OCI-LY7 (cell line): ENCODE data around the gene PRKACG. TPM values are rescaled to one million over a fixed set of nuclear protein-coding genes. Genes with fewer than 3 reads are reported as not detected.
"Not testable (repeated sequence)": the region's sequence is repeated elsewhere in the genome, so short reads cannot be mapped to it uniquely, and the experiment has no call there.

ENCODE experiments used
- BruUV-seq: library from RNA; stranded (reverse); fragments of 400-500 nt; replicated peaks from 2 replicates; lab custom pipeline; 2021; lab: Mats Ljungman, UMichigan
- CTCF ChIA-PET: fragments of 300-600 bp; sonication (Branson Sonifier 250); formaldehyde crosslinking; loops from one replicate; lab custom pipeline; 2022; ENCODE audit warnings: antibody characterized with exemption; ENCODE audit not compliant: unreplicated experiment; lab: Charles Lee
- POLR2A ChIA-PET: fragments of 300-600 bp; sonication (Branson Sonifier 250); formaldehyde crosslinking; loops from one replicate; lab custom pipeline; 2022; ENCODE audit warnings: antibody characterized with exemption; lab: Charles Lee
- DNase-seq: peaks from one replicate; pipeline ENCODE4 v3.0.0-alpha.2; 2015; ENCODE audit warnings: low spot score
- H2AFZ ChIP-seq: fragments of 200-600 bp; sonication (generic), shearing (Covaris generic); 2 replicates; pipeline ENCODE4 v1.6.1; 2014; ENCODE audit warnings: mild to moderate bottlenecking, antibody characterized with exemption, low read length, moderate library complexity
- H3K27ac ChIP-seq: fragments of 200-600 bp; sonication (generic); 2 replicates; pipeline ENCODE4 v1.5.1; 2014; ENCODE audit warnings: mixed run types, low read depth, mild to moderate bottlenecking, moderate library complexity, low read length, inconsistent platforms; ENCODE audit not compliant: poor library complexity, severe bottlenecking
- H3K36me3 ChIP-seq: fragments of 200-600 bp; sonication (generic); 2 replicates; pipeline ENCODE4 v1.6.1; 2014; ENCODE audit warnings: mild to moderate bottlenecking, antibody characterized with exemption, low read length, moderate library complexity, mixed read lengths; ENCODE audit not compliant: insufficient read depth
- H3K4me1 ChIP-seq: fragments of 200-600 bp; sonication (generic); 2 replicates; pipeline ENCODE4 v1.5.1; 2014; ENCODE audit warnings: mild to moderate bottlenecking, low read length; ENCODE audit not compliant: insufficient read depth, poor library complexity, severe bottlenecking
- H3K4me2 ChIP-seq: fragments of 200-600 bp; sonication (generic); 2 replicates; pipeline ENCODE4 v1.6.1; 2014; ENCODE audit warnings: mild to moderate bottlenecking, low read length
- H3K4me3 ChIP-seq: fragments of 200-600 bp; sonication (generic); 2 replicates; pipeline ENCODE4 v1.5.1; 2014; ENCODE audit warnings: mild to moderate bottlenecking, low read depth, low read length; ENCODE audit not compliant: poor library complexity, severe bottlenecking
- H3K79me2 ChIP-seq: fragments of 200-600 bp; sonication (generic); 2 replicates; pipeline ENCODE4 v1.6.1; 2016; ENCODE audit warnings: low read depth, mild to moderate bottlenecking, low read length, moderate library complexity, mixed read lengths; ENCODE audit not compliant: insufficient read depth
- H3K9me2 ChIP-seq: fragments of 200-600 bp; sonication (generic); 2 replicates; pipeline ENCODE4 v1.6.1; 2016; ENCODE audit warnings: mild to moderate bottlenecking, low read length, mixed read lengths; ENCODE audit not compliant: insufficient read depth
- H3K9me3 ChIP-seq: fragments of 200-600 bp; sonication (generic); 2 replicates; pipeline ENCODE4 v1.6.1; 2014; ENCODE audit warnings: mild to moderate bottlenecking, mixed run types, low read length, mixed read lengths
- H4K20me1 ChIP-seq: fragments of 200-600 bp; sonication (generic); 2 replicates; pipeline ENCODE4 v1.6.1; 2014; ENCODE audit warnings: mild to moderate bottlenecking, antibody characterized with exemption, low read length, moderate library complexity, mixed read lengths; ENCODE audit not compliant: insufficient read depth
- CTCF ChIP-seq: fragments of 200-600 bp; sonication (generic); conservative IDR thresholded peaks from 2 replicates; pipeline ENCODE4 v1.5.1; 2014; ENCODE audit warnings: mild to moderate bottlenecking, antibody characterized with exemption, low read length, moderate library complexity, mixed read lengths
- EZH2phosphoT487 ChIP-seq: fragments of 200-600 bp; sonication (generic); IDR thresholded peaks from 2 replicates; pipeline ENCODE4 v1.6.1; 2018; ENCODE audit warnings: low read depth, borderline replicate concordance, mild to moderate bottlenecking, mixed run types, antibody characterized with exemption, low read length, moderate library complexity, mixed read lengths
- intact Hi-C: fragments of 100-400 bp; cut with micrococcal nuclease; formaldehyde crosslinking; loops from one replicate; pipeline ENCODE4 v1.10.0; 2022; ENCODE audit not compliant: unreplicated experiment
- total RNA-seq, 2 experiments: library from RNA; depleted of rRNA in 1 of 2; stranded (reverse); fragments of >200 nt in 1 of 2; shearing (Covaris generic) in 1 of 2; gene quantifications; 2 replicates each; pipeline ENCODE4 v1.2.3, GENCODE V29; 2014 to 2022

PRKACG gene
- total RNA-seq, 2 experiments from 2014 or later = not detected

DNA sequence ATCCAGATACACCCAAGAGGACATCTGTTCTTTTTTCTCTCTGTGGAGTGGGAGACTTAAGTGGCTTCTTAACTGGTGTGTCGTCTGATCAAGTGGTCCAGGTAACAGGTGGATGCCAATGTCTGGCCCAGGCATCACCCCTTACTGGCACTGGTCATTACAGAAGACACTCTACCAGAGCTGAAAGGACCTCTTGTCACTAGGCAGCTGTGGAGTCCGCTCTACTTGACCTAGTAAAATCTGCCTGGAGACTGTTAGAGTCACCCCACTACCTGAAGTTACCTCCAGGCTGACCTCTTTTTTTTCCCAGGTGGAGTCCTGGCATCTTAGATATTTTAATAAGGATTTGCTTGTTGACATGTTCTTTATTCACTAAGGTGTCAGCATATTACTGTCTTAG lies 44.2 kb upstream of the PRKACG start:
- no peak overlapping the region for H2AFZ ChIP-seq
- H3K27ac ChIP-seq = no peak overlapping the region
- ChIA-PET POLR2A (interaction anchor here (1.0 kb wide), 1 partner anchor 137 kb away, joined by 3 read pairs; no protein-coding TSS in a partner anchor), CTCF (no interaction called here)
- TF ChIP-seq CTCF (no peak), EZH2phosphoT487 (no peak)
- DNase-seq = no peak
- no peaks in the 10 kb centered on the region for H3K9me2 ChIP-seq
- no peak overlapping the region for H3K4me3 ChIP-seq
- intact Hi-C loops = no loop called here
- H3K9me3 ChIP-seq = no peaks in the 10 kb centered on the region
- no peaks in the 10 kb centered on the region for H3K4me1 ChIP-seq
- H3K4me2 ChIP-seq = no peak overlapping the region
- BruUV-seq = no TSS peak
- no peaks in the 10 kb centered on the region for H3K79me2 ChIP-seq
- peaks cover 46% of the 10 kb centered on the region for H3K36me3 ChIP-seq
- H4K20me1 ChIP-seq = no peaks in the 10 kb centered on the region

DNA sequence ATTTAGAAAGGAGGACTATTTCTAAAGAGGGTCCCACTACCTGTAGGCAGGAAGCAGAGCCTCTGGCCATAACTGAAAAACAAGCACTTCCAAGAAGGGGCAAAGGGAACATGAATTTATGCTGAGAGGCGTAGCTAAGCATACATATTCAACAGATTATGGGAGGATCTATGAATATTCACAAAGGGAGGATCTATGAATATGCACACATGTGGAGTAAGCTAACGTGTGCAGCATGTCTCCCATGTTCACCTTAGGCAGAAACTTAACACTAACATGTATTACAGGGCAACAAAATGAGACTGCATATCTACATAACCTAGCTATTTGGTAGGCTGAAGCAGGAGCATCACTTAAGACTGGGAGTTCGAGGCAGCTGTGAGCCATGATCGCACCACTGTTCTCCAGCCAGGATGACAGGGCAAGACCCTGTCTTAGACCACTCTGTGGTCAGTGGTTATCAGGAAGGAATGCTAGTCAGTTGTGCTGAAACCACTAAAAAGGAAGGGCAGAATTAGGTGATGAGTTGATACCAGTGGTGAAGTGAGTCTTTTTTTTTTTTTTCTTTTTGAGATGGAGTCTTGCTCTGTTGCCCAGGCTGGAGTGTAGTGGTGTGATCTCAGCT lies 42.4 kb upstream of the PRKACG start:
- H3K9me3 ChIP-seq = no peaks in the 10 kb centered on the region
- intact Hi-C loops = no loop called here
- peaks cover 42% of the 10 kb centered on the region for H3K36me3 ChIP-seq
- H2AFZ ChIP-seq = no peak overlapping the region
- H3K4me3 ChIP-seq = no peak overlapping the region
- H3K79me2 ChIP-seq = no peaks in the 10 kb centered on the region
- no TSS peak for BruUV-seq
- DNase-seq = no peak
- H3K9me2 ChIP-seq = no peaks in the 10 kb centered on the region
- POLR2A ChIA-PET = interaction anchor here (1.2 to 2.0 kb wide), 2 partner anchors 135 to 139 kb away, joined by 3 to 6 read pairs; no protein-coding TSS in a partner anchor
- TF ChIP-seq EZH2phosphoT487 (no peak), CTCF (no peak)
- no peak overlapping the region for H3K4me2 ChIP-seq
- CTCF ChIA-PET = no interaction called here
- no peaks in the 10 kb centered on the region for H4K20me1 ChIP-seq
- H3K4me1 ChIP-seq = no peaks in the 10 kb centered on the region
- H3K27ac ChIP-seq = no peak overlapping the region

DNA sequence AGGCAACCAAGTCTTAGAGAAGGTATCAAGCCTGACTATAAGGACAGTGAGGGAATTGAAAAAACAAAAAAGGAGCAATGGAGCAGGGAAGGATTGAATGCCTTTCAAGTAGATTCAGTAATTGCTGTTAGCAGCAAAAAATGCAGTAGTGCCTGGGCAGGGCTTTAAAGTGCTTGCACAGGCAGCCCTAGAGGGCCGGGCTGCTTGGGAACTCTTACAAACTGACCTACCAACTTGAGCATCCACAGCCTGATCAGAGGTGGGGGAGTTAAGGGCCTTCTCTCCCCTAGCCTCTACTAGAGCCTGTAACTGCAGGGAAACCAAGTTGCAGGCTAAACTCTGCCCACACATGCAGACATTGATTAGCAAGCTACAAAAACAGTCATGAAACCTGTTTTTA lies 41.1 kb upstream of the PRKACG start:
- H4K20me1 ChIP-seq = no peaks in the 10 kb centered on the region
- H3K9me3 ChIP-seq = no peaks in the 10 kb centered on the region
- H3K36me3 ChIP-seq = peaks cover 35% of the 10 kb centered on the region
- H3K79me2 ChIP-seq = no peaks in the 10 kb centered on the region
- BruUV-seq = TSS peak; percentile 37
- no peak overlapping the region for H3K27ac ChIP-seq
- intact Hi-C loops = loop anchor here (5.0 kb wide), 2 partner anchors 67 to 497 kb away; no protein-coding TSS in a partner anchor
- POLR2A ChIA-PET = interaction anchor here (0.6 to 2.0 kb wide), 3 partner anchors 137 to 206 kb away, joined by 3 to 6 read pairs (median 3); no protein-coding TSS in a partner anchor
- TF ChIP-seq CTCF = no peak
- TF ChIP-seq EZH2phosphoT487 = no peak
- H2AFZ ChIP-seq = no peak overlapping the region
- H3K9me2 ChIP-seq = no peaks in the 10 kb centered on the region
- DNase-seq = no peak
- CTCF ChIA-PET = no interaction called here
- no peak overlapping the region for H3K4me3 ChIP-seq
- no peaks in the 10 kb centered on the region for H3K4me1 ChIP-seq
- no peak overlapping the region for H3K4me2 ChIP-seq

DNA sequence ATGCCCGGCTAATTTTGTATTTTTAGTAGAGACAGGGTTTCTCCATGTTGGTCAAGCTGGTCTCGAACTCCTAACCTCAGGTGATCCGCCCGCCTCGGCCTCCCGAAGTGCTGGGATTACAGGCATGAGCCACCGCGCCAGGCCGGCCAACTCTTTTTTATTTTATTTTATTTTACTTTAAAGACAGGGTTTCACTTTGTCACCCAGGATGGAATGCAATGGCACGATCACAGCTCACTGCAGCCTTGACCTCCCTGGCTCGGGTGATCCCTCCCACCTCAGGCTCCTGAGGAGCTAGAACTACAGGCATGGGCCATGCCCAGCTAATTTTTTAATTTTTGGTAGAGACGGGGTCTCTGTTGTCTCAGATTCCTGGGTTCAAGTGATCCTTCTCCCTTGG lies 37.0 kb upstream of the PRKACG start:
- BruUV-seq = not testable (repeated sequence)
- POLR2A ChIA-PET = interaction anchor here (0.6 kb wide), 1 partner anchor 142 kb away, joined by 4 read pairs; no protein-coding TSS in a partner anchor
- intact Hi-C loops = loop anchor here (5.0 kb wide), 2 partner anchors 71 to 501 kb away; no protein-coding TSS in a partner anchor

More for the DNA sequence above, 37.0 kb upstream of the PRKACG start:
- H4K20me1 ChIP-seq, DNase-seq, H3K4me2 ChIP-seq, H3K79me2 ChIP-seq, H3K9me2 ChIP-seq, H3K4me3 ChIP-seq, CTCF ChIA-PET, H3K27ac ChIP-seq, H3K9me3 ChIP-seq, H2AFZ ChIP-seq, H3K4me1 ChIP-seq: not testable (repeated sequence)
- peaks cover 50% of the 10 kb centered on the region for H3K36me3 ChIP-seq
